ENCODE data around the gene ESPNL. TPM values are rescaled to one million over a fixed set of nuclear protein-coding genes. Genes with fewer than 3 reads are reported as not detected.

ESPNL gene
- total RNA-seq, 1 donor from 2014 or later: 0.48 TPM

GRCh38 chr2:238155761-238156694 lies 55.9 kb downstream of the ESPNL start:
- no peak for DNase-seq (ENCODE audit: low spot score)

GRCh38 chr2:238157506-238158017 lies 57.4 kb downstream of the ESPNL start:
- DNase-seq (ENCODE audit: low spot score): no peak

- no peak for DNase-seq (ENCODE audit: low spot score)
Measured at GRCh38 chr2:238158018-238158508, 57.9 kb downstream of the ESPNL start.

DNA sequence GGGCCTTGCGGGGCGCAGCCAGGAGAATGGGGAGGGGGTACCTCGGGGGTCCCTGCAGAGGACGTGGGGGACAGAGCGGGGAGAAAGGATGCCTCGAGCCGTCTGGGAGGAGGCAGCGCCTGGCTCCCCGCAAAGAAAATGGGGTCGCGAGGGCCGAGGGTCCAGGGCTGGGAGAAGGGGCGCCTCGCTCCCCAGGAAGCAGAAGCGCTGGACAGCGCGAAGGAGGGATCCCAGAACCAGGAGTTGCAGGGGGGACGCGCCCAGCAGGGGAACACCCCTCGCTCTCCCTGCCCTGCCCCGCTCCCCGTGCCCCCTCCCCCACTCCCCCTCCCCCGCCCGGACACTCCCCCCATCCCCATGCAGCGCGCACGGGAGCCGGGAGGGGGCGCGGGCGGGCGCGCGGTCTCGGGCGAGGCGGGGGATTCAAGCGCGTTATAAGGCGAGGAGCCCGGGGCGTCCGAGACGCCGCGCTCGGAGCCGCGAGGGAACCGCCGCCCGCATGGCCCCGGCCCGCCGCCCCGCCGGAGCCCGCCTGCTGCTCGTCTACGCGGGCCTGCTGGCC lies 58.5 kb downstream of the ESPNL start, which contains the start of gene ERFE:
TSS of gene ERFE (plus strand) at position 462 of the 562 bp plus-strand sequence. CDS start at position 500, 38 bp downstream.
- DNase-seq (ENCODE audit: low spot score): no peak

DNA sequence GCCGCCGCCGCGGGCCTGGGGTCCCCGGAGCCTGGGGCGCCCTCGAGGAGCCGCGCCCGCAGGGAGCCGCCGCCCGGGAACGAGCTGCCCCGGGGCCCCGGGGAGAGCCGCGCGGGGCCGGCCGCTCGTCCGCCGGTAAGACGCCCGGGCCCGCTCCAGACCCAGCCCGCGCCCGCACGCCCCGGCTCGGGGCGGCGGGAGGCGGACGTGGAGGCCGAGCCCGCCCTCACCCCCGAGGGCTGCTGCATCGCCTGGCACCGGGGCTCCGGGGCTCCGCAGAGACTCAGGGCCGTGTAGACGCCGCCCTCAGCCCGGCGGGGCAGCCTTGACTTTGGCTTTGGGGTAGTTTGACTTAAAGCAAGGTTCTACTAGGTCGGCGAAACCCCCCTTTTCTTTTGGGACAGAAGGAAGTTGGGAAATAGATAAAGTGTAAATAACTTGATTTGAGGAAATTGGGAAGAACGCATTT lies 59.0 kb downstream of the ESPNL start:
- no peak for DNase-seq (ENCODE audit: low spot score)

- no peak for DNase-seq (ENCODE audit: low spot score)
Measured at GRCh38 chr2:238159661-238160205, 59.6 kb downstream of the ESPNL start.

- no peak for DNase-seq (ENCODE audit: low spot score)
Measured at GRCh38 chr2:238160206-238161129, 60.3 kb downstream of the ESPNL start.

DNA sequence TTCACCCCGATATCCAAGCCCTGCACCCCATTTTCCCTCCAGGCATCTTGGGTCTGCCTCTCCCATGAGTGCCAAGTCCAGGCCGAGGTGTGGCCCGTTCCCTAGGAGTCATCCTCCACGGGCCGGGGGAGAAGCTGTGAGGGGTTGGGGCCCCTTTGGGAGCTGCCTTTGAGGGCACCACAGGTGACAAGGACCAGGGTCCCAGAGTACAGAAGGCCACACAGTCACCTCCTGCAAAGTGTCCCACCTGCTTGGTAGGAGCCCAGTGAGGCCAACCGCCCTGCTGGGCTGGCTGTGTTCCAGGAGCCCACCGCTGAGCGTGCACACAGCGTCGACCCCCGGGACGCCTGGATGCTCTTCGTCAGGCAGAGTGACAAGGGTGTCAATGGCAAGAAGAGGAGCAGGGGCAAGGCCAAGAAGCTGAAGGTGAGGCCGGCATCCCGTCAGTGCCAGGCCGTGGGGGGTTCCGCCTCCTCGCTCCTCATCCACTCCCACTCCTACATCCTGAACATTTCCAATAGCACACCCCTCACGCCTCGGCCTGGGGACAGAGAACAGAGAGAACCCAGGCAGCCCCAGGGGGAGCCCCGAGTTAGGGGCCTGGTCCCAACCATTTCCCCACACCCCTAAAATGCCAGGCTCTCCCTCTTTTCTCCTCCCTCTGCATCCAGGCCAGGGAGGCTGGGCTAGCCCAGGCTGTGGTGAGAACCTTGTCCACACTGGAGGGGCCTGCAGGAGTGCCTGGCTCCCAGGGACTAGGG lies 61.3 kb downstream of the ESPNL start:
- DNase-seq (ENCODE audit: low spot score): no peak

DNA sequence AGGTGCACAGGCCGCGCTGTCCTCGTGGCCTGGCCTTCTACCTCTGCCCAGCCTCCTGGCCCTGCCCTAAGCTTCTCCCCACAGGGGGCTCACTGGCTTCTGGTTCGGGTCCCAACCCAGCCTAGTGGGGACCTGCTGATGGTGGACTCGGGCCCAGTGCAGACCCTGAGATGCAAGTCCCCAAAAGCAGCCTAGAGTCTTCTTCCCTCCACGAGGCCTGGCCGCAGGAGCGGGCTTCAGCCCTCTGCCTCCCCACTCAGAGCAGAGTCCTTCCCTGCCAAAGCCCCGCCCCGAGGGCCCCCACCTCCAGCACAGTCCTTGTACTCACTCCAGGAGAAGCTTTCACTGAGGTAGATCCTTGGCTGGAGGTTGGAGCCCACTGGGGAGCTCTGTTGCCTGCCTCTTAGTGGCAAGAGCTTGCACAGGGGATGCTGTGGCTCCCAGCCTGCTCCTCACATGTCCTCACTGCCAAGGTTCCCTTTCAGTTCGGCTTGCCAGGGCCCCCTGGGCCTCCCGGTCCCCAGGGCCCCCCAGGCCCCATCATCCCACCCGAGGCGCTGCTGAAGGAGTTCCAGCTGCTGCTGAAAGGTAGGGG lies 62.2 kb downstream of the ESPNL start:
- DNase-seq (ENCODE audit: low spot score): no peak

GRCh38 chr2:238162846-238163441 lies 62.8 kb downstream of the ESPNL start:
- no peak for DNase-seq (ENCODE audit: low spot score)

DNA sequence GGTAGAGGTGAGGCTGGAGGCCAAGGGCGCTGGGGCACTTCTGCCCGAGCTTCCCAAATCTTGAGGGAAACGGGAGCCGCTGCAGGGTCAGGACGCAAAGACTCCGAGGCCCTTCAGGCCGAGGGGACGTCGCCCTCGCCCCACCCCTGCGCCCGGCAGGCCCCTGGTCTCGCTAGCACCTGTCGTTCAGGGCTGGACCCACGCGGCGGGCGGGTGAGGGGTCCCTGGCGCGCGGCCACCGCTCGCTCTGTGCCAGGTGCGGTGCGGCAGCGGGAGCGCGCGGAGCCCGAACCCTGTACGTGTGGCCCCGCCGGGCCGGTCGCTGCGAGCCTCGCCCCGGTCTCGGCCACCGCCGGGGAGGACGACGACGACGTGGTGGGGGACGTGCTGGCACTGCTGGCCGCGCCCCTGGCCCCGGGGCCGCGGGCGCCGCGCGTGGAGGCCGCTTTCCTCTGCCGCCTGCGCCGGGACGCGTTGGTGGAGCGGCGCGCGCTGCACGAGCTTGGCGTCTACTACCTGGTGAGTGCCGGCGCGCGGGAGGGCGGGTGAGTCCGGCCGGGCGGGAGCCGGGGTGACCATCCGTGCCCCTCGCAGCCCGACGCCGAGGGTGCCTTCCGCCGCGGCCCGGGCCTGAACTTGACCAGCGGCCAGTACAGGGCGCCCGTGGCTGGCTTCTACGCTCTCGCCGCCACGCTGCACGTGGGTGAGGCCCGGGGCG lies 63.5 kb downstream of the ESPNL start:
- DNase-seq (ENCODE audit: low spot score): no peak

GRCh38 chr2:238164906-238165287 lies 64.8 kb downstream of the ESPNL start:
- no peak for DNase-seq (ENCODE audit: low spot score)

GRCh38 chr2:238165288-238165921 lies 65.3 kb downstream of the ESPNL start:
- DNase-seq (ENCODE audit: low spot score): no peak

DNA sequence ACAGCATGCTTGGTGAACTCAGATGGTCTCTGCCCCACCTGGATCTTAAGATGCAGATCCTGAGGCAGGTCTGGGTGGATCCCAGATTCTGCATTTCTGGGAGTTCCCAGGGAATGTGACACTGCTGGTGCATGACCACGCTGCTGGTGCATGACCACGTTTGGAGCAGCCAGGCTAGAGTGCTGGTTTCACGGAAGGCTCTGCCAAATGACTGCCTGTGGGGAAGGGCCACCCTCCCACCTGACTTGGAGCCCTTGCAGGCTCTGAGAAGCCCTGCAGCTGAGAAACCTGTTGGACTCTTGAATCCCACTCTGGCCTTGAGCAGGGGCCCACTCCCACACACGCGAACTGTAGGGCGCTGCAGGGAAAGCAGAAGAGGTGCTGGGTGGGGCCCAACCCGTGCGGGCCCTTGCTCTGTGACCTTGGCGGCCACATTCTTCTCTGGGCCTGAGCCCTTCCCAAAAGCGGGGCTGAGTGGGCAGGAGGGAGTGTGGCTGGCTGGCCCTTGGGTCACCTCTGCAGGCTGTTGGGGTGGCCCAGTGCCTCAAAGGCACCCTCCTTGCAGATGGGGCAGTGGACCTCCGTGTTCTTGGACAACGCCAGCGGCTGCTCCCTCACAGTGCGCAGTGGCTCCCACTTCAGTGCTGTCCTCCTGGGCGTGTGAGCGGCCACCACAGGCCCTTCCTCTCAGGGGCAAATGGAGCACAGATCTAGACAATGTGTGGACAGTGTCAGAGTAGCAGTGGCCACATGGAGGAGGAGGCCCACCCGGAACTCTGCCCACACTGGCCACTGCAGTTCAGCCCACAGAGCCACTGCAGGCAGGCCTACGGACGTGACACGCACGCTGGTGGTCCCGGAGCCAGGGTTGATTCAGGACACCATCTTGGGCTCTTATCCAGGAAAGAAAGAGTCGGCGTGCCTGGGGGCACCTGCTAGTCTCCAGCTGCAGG lies 66.5 kb downstream of the ESPNL start:
- DNase-seq (ENCODE audit: low spot score): peak; percentile 86

- no peak for DNase-seq (ENCODE audit: low spot score)
Measured at GRCh38 chr2:238167344-238167715, 67.2 kb downstream of the ESPNL start.

DNA sequence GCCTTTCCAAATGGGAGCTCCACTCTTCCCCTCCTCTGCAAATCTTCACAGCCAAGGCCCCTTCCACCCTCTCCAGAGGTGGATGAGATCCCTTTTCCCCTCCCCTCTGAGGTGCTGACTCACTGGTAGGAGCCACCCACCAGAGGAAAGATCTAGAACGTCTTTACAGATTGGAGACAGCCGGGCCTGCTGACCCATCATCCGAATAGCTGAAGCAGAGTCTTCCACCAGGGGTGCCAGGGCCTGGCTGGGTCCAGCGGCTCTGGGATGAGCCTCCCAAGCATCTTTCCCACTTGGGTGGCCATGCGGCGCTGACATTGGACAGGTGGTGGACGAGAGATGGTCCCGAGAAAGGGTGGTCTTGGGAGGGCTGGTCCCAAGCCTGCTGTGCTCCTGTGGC lies 67.6 kb downstream of the ESPNL start:
- DNase-seq (ENCODE audit: low spot score): peak; percentile 74

All from mesenteric fat pad (tissue), 1 donor.